Breast epithelium (tissue), 3 donors: ENCODE results near the gene MRPS10.

Experiments used
- POLR2A ChIP-seq: fragments of 450-650 bp; IDR thresholded peaks from one replicate; pipeline ENCODE4 v1.6.1; 2016; ENCODE audit warnings: antibody characterized with exemption, mild to moderate bottlenecking, moderate library complexity
- TF ChIP-seq, protein P1 (sequence below), 3 donors: fragments of 450-650 bp; IDR thresholded peaks; one replicate each; pipeline ENCODE4 v1.5.1; 2016 to 2017; ENCODE audit warnings: antibody characterized with exemption in 3 of 3, mild to moderate bottlenecking in 3 of 3, moderate library complexity in 3 of 3

DNA sequence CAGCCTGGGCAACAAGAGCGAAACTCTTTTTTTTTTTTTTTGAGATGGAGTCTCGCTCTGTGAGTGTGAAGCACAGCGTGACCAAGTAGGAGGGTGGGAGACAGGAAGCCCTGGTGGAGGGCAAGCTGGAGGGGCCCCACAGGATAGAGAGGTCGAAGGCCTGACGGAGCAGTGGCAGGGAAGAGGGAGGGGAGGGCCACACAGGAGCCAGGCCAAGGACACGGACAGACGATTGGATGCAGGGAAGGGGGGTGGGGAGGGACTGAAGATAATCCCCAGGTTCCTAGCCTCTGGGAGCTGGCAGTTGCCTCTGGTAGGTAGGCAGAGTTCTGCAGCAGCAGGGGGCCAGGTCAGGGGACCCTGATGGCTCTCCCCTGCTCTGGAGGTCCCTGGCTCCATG, 55.3 kb downstream of the MRPS10 start:
- TF ChIP-seq, protein P1, sequence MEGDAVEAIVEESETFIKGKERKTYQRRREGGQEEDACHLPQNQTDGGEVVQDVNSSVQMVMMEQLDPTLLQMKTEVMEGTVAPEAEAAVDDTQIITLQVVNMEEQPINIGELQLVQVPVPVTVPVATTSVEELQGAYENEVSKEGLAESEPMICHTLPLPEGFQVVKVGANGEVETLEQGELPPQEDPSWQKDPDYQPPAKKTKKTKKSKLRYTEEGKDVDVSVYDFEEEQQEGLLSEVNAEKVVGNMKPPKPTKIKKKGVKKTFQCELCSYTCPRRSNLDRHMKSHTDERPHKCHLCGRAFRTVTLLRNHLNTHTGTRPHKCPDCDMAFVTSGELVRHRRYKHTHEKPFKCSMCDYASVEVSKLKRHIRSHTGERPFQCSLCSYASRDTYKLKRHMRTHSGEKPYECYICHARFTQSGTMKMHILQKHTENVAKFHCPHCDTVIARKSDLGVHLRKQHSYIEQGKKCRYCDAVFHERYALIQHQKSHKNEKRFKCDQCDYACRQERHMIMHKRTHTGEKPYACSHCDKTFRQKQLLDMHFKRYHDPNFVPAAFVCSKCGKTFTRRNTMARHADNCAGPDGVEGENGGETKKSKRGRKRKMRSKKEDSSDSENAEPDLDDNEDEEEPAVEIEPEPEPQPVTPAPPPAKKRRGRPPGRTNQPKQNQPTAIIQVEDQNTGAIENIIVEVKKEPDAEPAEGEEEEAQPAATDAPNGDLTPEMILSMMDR (IDR thresholded peaks at IDR 0.05), result no peak
- no peak for TF ChIP-seq POLR2A
